ENCODE data around the gene PSG11. TPM values are rescaled to one million over a fixed set of nuclear protein-coding genes. Genes with fewer than 3 reads are reported as not detected.
"Not testable (repeated sequence)": the region's sequence is repeated elsewhere in the genome, so short reads cannot be mapped to it uniquely, and the experiment has no call there.

PSG11 gene
- not detected in 2 replicates for total RNA-seq
- long read RNA-seq = 0 reads

- H3K4me1 Mint-ChIP-seq (ENCODE audit: unreplicated experiment); H3K27ac Mint-ChIP-seq (ENCODE audit: unreplicated experiment); DNase-seq (ENCODE audit: extremely low spot score, unreplicated experiment): not testable (repeated sequence)
Measured at GRCh38 chr19:43026369-43026768, at the start of gene PSG11. TSS of gene PSG11 (minus strand) at chr19:43026469. CDS start at chr19:43026372, 97 bp downstream.

GRCh38 chr19:43062418-43062817, 36.1 kb upstream of the PSG11 start:
- not testable (repeated sequence) for H3K36me3 Mint-ChIP-seq (ENCODE audit: unreplicated experiment); H3K27me3 Mint-ChIP-seq (ENCODE audit: unreplicated experiment); H3K4me3 Mint-ChIP-seq (ENCODE audit: unreplicated experiment); H3K4me1 Mint-ChIP-seq (ENCODE audit: unreplicated experiment); DNase-seq (ENCODE audit: extremely low spot score, unreplicated experiment); H3K27ac Mint-ChIP-seq (ENCODE audit: unreplicated experiment)
- H3K9me3 Mint-ChIP-seq (ENCODE audit: unreplicated experiment) = peaks cover 44% of the 10 kb centered on the region

More at GRCh38 chr19:43026369-43026768, at the start of gene PSG11:
- not testable (repeated sequence) for H3K27me3 Mint-ChIP-seq (ENCODE audit: unreplicated experiment); H3K36me3 Mint-ChIP-seq (ENCODE audit: unreplicated experiment); H3K4me3 Mint-ChIP-seq (ENCODE audit: unreplicated experiment)
- peaks cover 27% of the 10 kb centered on the region for H3K9me3 Mint-ChIP-seq (ENCODE audit: unreplicated experiment)

GRCh38 chr19:43061326-43061725, 35.1 kb upstream of the PSG11 start:
- H3K4me3 Mint-ChIP-seq (ENCODE audit: unreplicated experiment); H3K27ac Mint-ChIP-seq (ENCODE audit: unreplicated experiment); H3K27me3 Mint-ChIP-seq (ENCODE audit: unreplicated experiment); DNase-seq (ENCODE audit: extremely low spot score, unreplicated experiment); H3K36me3 Mint-ChIP-seq (ENCODE audit: unreplicated experiment); H3K4me1 Mint-ChIP-seq (ENCODE audit: unreplicated experiment): not testable (repeated sequence)
- H3K9me3 Mint-ChIP-seq (ENCODE audit: unreplicated experiment) = peaks cover 41% of the 10 kb centered on the region

GRCh38 chr19:43060254-43060653, 34.0 kb upstream of the PSG11 start:
- H3K4me3 Mint-ChIP-seq (ENCODE audit: unreplicated experiment); H3K36me3 Mint-ChIP-seq (ENCODE audit: unreplicated experiment); DNase-seq (ENCODE audit: extremely low spot score, unreplicated experiment); H3K27ac Mint-ChIP-seq (ENCODE audit: unreplicated experiment); H3K4me1 Mint-ChIP-seq (ENCODE audit: unreplicated experiment); H3K27me3 Mint-ChIP-seq (ENCODE audit: unreplicated experiment): not testable (repeated sequence)
- peaks cover 44% of the 10 kb centered on the region for H3K9me3 Mint-ChIP-seq (ENCODE audit: unreplicated experiment)

GRCh38 chr19:43059482-43059881, 33.2 kb upstream of the PSG11 start:
- H3K27ac Mint-ChIP-seq (ENCODE audit: unreplicated experiment); H3K4me1 Mint-ChIP-seq (ENCODE audit: unreplicated experiment); H3K4me3 Mint-ChIP-seq (ENCODE audit: unreplicated experiment); H3K27me3 Mint-ChIP-seq (ENCODE audit: unreplicated experiment); DNase-seq (ENCODE audit: extremely low spot score, unreplicated experiment); H3K36me3 Mint-ChIP-seq (ENCODE audit: unreplicated experiment): not testable (repeated sequence)
- peaks cover 52% of the 10 kb centered on the region for H3K9me3 Mint-ChIP-seq (ENCODE audit: unreplicated experiment)

GRCh38 chr19:43058440-43058839, 32.2 kb upstream of the PSG11 start:
- not testable (repeated sequence) for DNase-seq (ENCODE audit: extremely low spot score, unreplicated experiment); H3K27me3 Mint-ChIP-seq (ENCODE audit: unreplicated experiment); H3K4me1 Mint-ChIP-seq (ENCODE audit: unreplicated experiment)

GRCh38 chr19:43047966-43048365, 21.7 kb upstream of the PSG11 start:
- H3K9me3 Mint-ChIP-seq (ENCODE audit: unreplicated experiment) = peaks cover 10% of the 10 kb centered on the region
- H3K27me3 Mint-ChIP-seq (ENCODE audit: unreplicated experiment); H3K27ac Mint-ChIP-seq (ENCODE audit: unreplicated experiment); H3K4me1 Mint-ChIP-seq (ENCODE audit: unreplicated experiment); H3K4me3 Mint-ChIP-seq (ENCODE audit: unreplicated experiment); DNase-seq (ENCODE audit: extremely low spot score, unreplicated experiment); H3K36me3 Mint-ChIP-seq (ENCODE audit: unreplicated experiment): not testable (repeated sequence)

More at GRCh38 chr19:43058440-43058839, 32.2 kb upstream of the PSG11 start:
- not testable (repeated sequence) for H3K36me3 Mint-ChIP-seq (ENCODE audit: unreplicated experiment); H3K4me3 Mint-ChIP-seq (ENCODE audit: unreplicated experiment); H3K27ac Mint-ChIP-seq (ENCODE audit: unreplicated experiment)
- peaks cover 59% of the 10 kb centered on the region for H3K9me3 Mint-ChIP-seq (ENCODE audit: unreplicated experiment)

GRCh38 chr19:43046578-43046977, 20.3 kb upstream of the PSG11 start:
- not testable (repeated sequence) for H3K36me3 Mint-ChIP-seq (ENCODE audit: unreplicated experiment); H3K27ac Mint-ChIP-seq (ENCODE audit: unreplicated experiment); H3K4me1 Mint-ChIP-seq (ENCODE audit: unreplicated experiment); DNase-seq (ENCODE audit: extremely low spot score, unreplicated experiment); H3K4me3 Mint-ChIP-seq (ENCODE audit: unreplicated experiment); H3K27me3 Mint-ChIP-seq (ENCODE audit: unreplicated experiment)
- H3K9me3 Mint-ChIP-seq (ENCODE audit: unreplicated experiment) = peaks cover 14% of the 10 kb centered on the region

GRCh38 chr19:43043492-43044180, 17.4 kb upstream of the PSG11 start:
- H3K36me3 Mint-ChIP-seq (ENCODE audit: unreplicated experiment); DNase-seq (ENCODE audit: extremely low spot score, unreplicated experiment); H3K27me3 Mint-ChIP-seq (ENCODE audit: unreplicated experiment); H3K4me1 Mint-ChIP-seq (ENCODE audit: unreplicated experiment); H3K27ac Mint-ChIP-seq (ENCODE audit: unreplicated experiment); H3K4me3 Mint-ChIP-seq (ENCODE audit: unreplicated experiment): not testable (repeated sequence)
- H3K9me3 Mint-ChIP-seq (ENCODE audit: unreplicated experiment) = peaks cover 11% of the 10 kb centered on the region

- not testable (repeated sequence) for H3K4me1 Mint-ChIP-seq (ENCODE audit: unreplicated experiment); H3K4me3 Mint-ChIP-seq (ENCODE audit: unreplicated experiment); DNase-seq (ENCODE audit: extremely low spot score, unreplicated experiment); H3K27ac Mint-ChIP-seq (ENCODE audit: unreplicated experiment); H3K36me3 Mint-ChIP-seq (ENCODE audit: unreplicated experiment); H3K27me3 Mint-ChIP-seq (ENCODE audit: unreplicated experiment)
- H3K9me3 Mint-ChIP-seq (ENCODE audit: unreplicated experiment) = peaks cover 41% of the 10 kb centered on the region
Measured at GRCh38 chr19:43031645-43032044, 5.4 kb upstream of the PSG11 start.

Measured in osteocyte (in vitro differentiated cells).